ENCODE results near the gene WRNIP1.

- TF ChIP-seq RAD21 (IDR thresholded peaks at IDR 0.05; ENCODE audit: low read depth) (no peak), TEAD4 (IDR thresholded peaks at IDR 0.05) (no peak), TCF12 (IDR thresholded peaks at IDR 0.05; ENCODE audit: low read depth) (no peak)
Measured at GRCh38 chr6:2812695-2813094, 47.5 kb downstream of the WRNIP1 start.

Data from Ishikawa (cell line).